GM12875 (cell line): ENCODE results near the gene TMTC2.

ENCODE experiments used
- H3K4me3 ChIP-seq: one replicate; pipeline ENCODE4 v1.5.1; 2011; ENCODE audit warnings: low read depth, low read length, control low read depth
- CTCF ChIP-seq: IDR thresholded peaks from 2 replicates; pipeline ENCODE4 v1.5.1; 2011; ENCODE audit warnings: low read depth, mild to moderate bottlenecking, control low read depth, inconsistent platforms, low read length, moderate library complexity, borderline replicate concordance; ENCODE audit not compliant: insufficient read depth

TMTC2 gene

GRCh38 chr12:83075471-83075870, 388.8 kb downstream of the TMTC2 start:
- TF ChIP-seq CTCF: no peak
- no peak overlapping the region for H3K4me3 ChIP-seq

- no peak for TF ChIP-seq CTCF
- H3K4me3 ChIP-seq: no peak overlapping the region
Observed at GRCh38 chr12:83077041-83077440, 390.3 kb downstream of the TMTC2 start.

- H3K4me3 ChIP-seq: no peak overlapping the region
- TF ChIP-seq CTCF: no peak
Observed at GRCh38 chr12:83082690-83083276, 396.1 kb downstream of the TMTC2 start.

GRCh38 chr12:83083616-83084015, 396.9 kb downstream of the TMTC2 start:
- TF ChIP-seq CTCF: no peak
- H3K4me3 ChIP-seq: no peak overlapping the region

GRCh38 chr12:83084516-83085234, 398.0 kb downstream of the TMTC2 start:
- no peak for TF ChIP-seq CTCF
- H3K4me3 ChIP-seq: no peak overlapping the region

- TF ChIP-seq CTCF: no peak
- H3K4me3 ChIP-seq: no peak overlapping the region
Observed at GRCh38 chr12:83086023-83086422, 399.3 kb downstream of the TMTC2 start.

- no peak overlapping the region for H3K4me3 ChIP-seq
- TF ChIP-seq CTCF: no peak
Observed at GRCh38 chr12:83089575-83089974, 402.9 kb downstream of the TMTC2 start.
